HG03097 (cell line): ENCODE measurements around the gene SFXN5.

Experiments used
- ATAC-seq: cut with Tn5 transposase; IDR thresholded peaks from one replicate; pipeline ENCODE4 v1.9.1; 2021; ENCODE audit not compliant: unreplicated experiment, low FRiP score

The SFXN5 gene

DNA sequence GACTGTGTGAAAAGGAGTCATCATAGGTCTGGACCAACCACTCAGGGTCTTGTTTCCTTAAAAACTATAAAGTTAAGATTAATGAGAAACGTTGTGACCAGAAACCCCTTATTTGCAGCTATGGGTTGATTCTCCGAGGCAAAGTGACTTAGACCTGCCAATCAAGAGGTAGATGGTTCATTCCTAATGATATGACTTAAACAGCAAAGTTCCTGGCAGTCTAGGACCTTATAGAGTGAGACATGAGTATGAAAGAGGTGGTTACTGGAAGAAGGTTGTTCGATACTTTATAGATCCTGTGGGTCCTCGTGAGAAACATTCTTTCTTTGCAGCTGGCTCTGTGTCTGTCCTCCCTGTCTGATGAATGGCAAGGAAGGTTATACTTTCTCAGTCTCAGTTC, 8.0 kb downstream of the SFXN5 start:
- no peak for ATAC-seq

DNA sequence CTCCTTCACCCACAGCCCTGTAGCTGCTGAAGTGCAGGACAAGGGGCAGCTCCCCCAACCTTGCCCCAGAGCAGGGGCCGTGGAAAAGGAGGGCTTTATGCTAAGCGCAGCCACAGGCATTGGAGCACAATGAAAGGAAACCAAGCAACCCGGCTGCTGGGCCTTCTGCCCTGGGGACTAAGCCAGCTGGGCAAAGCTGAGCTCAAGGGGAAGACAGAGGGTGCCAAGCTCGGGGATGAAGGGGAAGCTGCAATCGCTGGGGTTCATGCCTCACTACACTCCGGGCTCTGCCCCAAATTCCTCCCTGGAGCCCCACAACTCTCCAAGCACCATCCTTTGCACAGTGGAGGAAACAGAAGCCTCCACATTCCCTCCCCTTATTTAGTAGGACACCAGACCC, 12.4 kb downstream of the SFXN5 start:
- ATAC-seq, result no peak

DNA sequence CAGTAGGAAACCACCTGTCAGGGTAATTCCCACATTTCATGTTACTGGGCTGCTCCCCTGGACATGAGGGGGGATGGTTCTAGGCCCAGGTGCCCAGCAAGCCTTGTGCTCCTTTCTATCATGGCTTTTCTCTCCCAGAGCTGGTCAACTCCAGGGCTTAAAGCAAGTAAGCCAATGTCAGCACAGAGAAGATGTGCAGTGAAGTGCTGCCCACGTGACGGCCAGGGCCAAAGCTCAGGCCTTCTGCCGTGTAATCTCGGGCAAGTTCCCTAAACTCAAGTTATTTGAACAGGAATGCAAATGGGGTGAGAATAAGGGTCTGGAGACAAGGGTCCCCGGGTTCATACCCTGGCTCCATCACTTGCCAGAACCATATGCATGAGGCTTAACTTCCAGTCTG, 16.5 kb downstream of the SFXN5 start:
- no peak for ATAC-seq

DNA sequence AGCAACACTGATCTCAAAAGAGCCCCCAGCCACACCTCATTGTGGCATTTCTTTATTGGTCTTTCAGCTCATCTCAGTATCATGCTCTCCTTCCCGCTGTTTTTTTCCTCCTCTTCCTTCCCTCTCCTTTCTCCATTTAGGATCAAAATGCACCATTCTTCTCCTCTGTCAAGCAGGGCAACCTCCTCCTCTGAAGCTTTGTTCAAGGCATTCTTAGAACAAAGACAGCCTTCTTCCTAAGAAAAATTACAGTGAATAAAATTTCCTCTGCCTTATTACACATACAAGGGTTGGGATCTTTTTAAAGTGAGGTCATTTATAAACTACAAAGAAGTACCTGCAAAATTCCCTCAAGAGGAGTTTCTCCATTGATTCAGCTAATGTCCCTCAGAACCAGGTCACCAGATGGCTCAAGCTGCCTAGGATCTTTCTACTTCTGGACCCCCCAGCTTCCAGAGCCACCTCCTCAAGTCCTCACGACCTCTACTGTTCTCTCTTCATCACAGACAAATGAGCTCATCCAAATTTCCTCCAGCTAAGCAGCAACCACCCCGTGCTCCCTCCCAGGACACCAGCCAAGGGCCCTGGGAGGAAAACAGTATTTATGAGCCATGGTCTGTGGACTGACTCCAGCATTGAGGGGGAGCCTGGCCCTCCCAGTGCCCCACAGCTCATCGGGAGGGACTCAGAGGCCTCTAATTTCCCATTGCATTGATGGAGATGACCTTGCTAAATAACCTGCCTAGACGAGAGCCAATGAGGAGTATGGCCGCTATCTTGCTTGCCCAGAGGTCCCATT, 18.0 kb downstream of the SFXN5 start:
- no peak for ATAC-seq

DNA sequence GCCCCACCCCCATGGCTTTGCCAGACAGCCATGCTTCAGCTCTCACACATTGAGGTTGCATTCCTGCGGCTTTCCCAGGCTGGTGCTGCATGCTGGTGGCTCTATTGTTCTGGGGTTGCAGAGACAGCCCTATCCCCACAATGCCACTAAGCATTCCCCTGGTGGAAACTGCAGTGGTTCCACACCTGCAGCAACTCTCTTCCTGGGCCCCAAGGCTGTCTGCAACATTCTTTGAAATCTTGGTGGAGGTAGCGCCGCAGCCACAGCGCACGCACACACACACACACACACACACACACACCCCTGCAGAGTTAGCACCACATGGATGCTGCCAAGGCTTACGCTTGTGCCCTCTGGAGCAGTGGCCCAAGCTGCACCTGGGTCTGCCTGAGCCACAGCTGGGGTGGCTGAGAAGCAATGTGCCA, 21.4 kb downstream of the SFXN5 start:
- no peak for ATAC-seq

DNA sequence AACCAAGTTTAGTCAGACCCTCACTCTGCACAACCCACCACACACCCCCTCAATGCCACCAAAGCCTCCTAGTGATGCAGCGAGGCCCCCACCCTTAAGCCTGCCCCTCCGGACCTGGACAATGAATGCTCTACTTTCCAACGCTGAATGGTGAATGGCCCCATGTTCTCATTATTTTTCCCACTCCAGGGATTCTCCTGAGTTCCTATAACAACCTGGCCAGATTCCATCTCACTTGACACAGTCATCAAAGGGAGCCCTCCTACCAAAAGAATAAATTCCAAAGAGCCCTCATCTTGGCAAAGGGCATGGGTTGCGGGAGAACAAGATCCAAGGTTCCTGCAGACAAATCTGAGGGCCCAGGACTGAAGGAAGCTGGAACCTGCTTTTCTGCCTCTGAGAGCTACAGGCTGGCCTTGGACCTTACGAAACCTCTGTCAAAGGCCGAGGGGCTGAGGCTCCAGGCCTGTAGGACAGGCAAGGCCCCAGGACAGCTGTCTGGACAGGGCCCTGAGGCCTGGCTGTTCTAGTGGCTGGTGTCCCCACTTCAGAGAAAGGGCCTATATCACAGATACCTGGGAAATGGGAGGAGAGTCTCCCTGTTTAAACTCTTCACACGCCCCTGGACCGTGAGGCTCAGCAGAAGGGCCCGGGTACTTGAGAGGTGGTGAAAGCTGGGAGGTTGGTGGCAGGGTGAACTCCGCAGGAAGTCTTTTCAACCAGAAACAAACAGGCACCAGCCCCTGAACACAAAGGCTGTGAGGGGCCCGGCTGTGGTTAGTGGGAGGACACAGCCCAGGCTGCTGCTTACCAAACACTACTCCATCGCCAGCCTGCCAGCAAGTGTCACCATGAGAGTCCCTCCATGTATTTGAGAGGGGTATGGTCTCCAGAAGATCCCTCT, 27.3 kb downstream of the SFXN5 start:
- no peak for ATAC-seq

DNA sequence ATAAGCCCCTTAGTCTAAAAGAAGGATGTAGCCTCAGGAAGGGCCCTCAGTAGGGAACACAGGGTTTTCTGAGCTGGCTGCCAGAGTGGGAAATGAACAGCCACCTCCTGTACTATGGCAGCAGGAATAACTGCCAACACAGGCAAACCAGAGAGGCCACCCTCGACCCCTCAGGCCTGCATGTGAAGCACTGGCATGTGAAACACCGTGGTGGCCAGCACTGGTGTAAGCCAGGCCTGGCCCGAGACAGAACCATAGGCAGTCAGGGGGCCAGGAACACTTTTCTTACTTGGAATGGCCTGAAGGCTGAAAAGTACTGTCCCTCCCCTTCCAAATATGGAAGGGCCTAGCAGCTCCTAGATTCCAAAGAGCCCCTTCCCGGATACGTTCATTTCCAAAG, 28.2 kb downstream of the SFXN5 start:
- no peak for ATAC-seq

DNA sequence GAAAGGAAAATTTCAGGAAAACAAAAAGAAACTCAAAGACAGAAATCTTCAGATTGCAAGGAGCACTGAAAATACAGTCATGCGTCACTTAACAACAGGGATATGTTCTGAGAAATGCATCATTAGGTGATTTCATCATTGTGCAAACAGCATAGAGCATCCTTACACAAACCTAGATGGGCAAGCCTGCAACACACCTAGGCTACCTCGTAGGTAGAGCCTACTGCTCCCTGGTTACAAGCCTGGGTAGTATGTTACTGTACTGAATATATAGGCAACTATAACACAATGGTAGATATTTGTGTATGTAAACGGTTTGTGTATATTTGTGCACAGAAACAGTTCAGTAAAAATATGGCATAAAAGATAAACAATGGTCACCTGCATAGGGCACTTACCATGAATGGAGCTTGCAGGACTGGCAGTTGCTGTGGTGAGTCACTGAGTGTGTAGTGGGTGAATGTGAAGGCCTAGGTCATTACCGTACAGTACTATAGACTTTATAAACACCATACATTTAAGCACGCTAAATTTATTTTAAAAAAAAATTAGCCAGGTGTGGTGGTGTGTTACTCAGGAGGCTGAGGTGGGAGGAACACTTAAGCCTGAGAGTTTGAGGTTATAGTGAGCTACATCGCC, 33.4 kb downstream of the SFXN5 start:
- no peak for ATAC-seq

DNA sequence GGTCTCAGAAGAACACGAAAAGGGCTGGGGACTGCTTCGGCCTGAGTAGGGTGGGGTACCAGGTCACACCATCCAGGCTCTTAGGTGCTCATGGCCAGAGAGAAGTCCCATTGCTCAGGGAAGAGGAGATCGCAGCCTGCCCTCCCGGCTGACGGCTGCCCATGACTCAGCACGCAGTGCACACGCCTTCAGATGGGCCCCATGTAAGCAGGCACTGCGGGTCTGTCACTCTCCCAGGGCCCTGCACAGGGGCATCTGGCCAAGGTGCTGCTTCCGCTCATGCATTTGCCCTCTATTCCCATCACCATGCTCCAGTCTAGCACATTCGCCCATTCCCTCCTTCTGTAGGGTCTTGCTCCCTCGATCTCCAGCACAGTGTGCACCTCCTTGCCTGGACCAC, 34.7 kb downstream of the SFXN5 start:
- ATAC-seq, result no peak

DNA sequence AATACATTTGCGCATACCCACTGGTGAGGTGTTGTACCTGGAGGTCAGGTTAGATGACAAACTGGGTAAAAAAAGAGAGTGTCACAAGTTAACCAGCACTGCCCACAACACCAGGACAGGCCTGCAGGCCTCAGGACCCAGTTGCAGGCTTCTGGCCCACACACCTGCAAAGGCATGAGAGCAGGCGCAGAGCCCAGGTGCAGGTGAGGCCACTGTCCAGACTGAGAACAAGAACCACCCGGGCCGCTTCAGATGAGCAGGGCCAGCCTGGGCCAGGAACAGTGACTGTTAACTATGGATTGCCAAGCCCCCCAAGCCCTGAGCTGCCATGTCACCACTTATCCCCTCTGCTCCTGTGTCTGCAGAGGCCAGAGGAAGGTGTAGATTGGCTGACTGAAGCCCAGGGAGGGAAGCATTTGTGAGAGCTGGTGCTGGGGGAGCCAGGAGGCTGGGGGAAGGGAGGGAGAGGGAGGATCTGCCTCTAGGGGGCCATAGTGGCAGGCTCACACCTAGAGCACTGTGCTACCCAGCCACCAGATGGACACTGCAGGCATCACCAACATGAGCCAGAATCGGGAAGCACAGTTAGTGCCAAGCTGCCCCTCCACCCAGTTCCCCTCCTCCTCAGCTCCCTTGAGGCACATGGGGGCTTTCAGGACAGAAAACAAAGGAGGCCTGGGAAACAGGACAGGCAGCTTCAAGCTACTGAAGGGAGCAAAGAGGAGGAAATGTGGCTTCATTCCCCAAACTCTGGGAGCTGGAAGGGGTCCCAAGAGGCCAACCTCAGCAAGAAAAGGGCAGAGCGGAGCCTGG, 35.4 kb downstream of the SFXN5 start:
- ATAC-seq, result no peak

DNA sequence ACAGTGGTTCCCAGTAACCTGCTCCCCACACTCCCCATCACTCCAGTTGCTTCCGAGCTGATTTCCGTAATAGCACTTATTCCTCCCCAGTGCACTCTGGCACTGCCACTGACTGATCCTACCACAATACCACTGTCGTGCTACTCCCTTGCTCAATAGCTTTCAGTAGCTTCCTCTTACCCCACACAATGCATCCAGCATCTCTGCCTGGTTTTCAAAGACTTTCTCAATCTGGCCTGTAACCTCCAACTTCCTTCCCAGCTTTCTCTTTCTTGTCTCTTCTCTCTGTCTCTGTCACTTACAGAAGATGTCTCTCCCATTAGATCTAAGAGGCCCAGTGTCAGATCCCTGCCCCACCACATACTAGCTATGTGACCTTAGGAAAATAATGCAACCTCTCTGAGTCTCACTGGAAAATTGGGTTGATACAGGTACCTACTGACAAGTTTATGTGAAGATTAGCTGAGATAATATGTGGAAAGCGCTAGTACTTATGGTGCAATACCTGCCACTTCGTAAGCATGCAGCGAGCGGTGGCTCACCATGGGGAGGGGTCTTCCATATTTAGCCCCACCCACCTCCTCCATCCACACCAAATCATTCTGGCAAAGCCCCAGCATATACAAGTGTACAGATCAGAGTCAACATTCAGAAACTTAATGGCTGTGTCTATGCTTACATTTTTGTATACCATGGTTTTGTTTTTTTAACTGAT, 36.7 kb downstream of the SFXN5 start:
- no peak for ATAC-seq

DNA sequence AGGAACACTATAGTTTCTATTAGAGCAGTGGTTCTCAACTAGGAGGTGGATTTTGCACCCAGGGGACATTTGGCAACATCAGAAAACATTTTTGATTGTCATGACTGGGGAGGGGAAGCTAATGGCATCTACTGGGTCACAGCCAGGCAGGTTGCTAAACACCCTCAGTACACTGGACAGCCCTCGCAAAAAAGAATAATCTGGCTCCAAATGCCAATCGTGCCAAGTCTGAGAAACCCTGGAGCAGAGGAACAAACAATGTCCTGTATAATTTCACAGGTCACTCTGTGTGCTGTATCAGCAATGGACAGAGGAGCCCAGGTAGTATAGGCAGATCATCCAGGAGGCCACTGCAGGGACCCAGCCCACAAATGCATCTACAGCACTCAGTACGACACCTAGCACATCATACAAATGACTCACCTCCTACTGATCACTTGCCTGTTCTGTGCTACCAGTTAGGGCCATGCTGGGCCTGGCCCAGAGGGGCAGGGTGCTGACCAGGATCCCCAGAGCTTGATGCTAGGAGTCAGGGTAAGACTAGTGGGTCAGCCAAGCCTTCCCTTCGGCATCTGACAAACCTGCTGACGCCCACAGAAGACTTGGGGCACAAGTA, 37.6 kb downstream of the SFXN5 start:
- no peak for ATAC-seq

DNA sequence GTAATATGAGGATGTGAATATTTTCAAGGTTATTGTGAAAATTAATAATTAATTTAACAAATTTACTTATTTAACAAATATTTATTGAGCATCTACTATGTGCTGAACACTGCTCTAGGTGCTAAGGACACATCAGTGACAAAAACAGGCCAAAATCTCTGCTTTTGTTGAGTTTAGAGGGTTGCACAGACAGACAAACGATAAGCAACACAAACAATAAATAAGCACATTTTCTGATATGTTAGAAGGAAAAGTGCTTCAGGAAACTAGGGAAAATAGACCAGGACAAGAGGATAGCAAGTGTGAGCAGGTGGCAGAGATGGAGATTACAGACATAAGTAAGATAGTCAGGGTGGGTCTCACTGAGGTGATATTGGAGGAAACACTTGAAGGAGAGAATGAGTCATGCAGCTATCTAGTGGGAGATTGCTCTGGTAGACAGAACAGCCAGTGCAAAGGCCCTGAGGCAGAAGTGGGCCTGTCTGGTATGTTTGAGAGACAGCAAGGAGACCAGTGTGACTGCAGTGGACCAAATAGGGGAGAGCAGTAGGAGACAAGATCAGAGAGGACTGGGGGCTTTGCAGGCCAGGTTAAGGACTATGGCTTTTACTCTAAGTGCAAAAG, 38.3 kb downstream of the SFXN5 start:
- ATAC-seq, result no peak

DNA sequence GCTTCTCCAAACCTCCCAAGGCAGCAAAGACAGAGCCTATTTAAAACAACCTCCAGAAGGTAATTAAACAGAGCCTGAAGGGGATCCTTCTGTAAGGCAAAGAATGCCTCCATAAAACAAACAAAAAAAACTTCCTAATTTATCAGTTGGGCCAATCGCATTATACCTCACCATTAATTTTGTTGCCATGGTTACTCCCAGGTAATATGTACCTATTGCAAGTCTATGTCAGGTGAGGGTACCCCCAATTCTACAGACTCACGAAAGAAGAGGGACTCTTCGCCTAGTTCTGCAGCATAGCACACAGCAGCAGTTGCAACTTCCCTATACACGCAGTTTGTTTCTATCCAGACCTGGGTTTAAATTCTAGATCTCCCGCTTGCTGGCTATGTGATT, 38.8 kb downstream of the SFXN5 start:
- ATAC-seq, result no peak

DNA sequence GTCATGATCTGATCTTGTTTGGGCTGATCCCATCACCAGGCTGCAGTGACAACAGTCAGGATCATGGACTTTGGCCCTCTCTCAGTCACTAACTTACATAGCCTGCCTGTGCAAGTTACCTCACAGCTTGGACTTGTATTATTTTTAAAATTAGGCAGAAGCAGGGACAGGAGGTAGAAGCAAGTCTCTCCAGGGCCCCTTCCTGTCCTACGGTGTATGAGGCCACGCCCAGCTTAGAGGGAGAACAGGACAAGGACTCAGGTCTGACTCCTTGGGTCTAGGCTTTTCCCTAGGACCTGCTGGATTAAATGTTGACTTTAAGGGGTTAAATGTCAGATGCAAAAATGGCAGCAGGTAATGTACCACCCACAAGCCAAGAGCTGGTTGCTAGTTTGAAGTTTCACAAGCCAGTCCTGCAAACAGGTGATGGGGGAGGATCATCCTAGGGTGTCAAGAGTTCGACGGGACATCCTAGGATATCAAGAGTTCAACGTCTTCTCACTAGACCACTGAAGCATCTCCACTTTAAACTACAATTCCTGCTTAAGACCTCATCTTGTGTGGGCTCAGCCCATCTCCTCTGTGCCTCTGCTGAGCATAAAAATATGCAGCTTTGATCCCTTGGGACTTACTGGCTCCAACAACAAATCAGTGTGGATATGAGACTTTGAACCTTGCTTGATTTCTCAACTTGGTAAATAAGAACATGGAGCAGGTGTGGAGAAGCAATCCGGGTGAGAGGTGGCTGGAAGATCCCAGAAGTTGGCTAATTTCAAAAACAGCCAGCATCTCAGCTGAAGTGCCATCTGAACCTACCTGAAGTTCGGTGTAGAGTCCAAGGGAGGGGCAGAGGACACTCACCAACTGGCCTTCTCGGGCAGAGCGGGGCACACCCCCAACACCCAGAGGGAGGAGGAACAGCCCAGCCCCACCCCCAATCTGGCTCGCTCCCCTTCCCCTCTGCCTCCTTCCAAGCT, 39.5 kb downstream of the SFXN5 start:
- ATAC-seq, result no peak

DNA sequence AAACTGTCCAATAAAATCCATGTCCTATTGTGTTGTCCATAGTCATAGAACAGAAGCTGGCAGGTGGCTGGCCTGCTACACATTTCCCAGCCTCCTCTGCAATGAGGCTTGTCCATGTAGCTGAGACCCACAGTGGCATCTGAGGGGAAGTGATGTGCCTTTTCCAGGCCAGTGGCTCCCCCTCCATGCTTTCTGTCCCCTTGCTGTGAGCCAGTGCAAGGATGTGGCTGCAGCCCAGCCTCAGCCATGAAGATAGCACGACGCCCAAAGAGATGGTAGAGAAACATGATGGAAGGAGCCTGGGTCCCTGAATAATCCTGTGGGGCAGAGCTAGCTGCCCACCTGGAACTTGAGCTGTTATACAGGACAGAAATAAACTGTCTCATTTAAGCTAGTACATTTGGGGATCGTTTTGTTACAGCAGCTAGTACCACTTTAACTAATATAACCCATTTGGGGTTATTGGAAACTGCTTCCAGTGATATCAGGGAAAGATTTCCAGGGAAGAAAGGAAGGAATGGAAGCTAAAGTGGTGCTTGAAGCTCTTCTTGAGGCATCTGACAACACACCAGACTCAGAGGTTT, 40.3 kb downstream of the SFXN5 start:
- no peak for ATAC-seq

DNA sequence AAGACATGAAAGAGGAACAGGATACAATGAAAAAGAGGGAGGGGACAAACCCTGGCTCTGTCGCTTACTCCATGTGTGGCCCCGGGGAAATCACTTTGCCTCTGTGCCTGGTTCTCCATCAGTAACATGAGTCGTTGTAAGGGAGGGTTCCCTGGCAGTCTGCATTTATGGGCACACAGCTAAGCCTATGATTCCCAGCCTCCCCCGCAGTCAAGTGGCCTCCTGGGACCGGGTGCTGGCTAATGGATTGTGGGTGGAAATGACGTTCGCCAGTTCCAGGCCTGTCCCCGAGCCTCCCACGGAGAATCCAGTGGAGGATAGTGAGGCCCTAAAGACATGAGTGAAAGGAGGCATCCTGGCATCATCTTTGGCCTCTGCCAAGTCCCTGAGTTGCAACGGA, 42.7 kb downstream of the SFXN5 start:
- ATAC-seq, result no peak

DNA sequence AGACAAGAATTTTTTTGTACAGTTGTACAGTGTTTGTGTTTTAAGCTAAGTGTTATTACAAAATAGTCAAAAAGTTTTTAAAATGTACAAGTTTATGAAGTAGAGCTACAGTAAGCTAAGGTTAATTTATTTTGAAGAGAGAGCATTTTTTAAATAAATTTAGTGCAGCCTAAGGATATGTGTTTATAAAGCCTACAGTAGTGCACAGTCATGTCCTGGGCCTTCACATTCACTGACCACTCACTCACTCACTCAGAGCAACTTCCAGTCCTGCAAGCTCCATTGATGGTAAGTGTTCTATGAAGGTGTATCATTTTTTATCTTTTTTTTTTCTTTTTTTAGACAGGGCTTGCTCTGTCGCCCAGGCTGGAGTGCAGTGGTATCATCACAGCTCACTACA, 44.2 kb downstream of the SFXN5 start:
- no peak for ATAC-seq
